ENCODE results near the gene CTSC. TPM values are rescaled to one million over a fixed set of nuclear protein-coding genes. Genes with fewer than 3 reads are reported as not detected.
"Not testable (repeated sequence)": the region's sequence is repeated elsewhere in the genome, so short reads cannot be mapped to it uniquely, and the experiment has no call there.

Gene CTSC
- total RNA-seq, 1 experiment from 2014 or later = 0.06 TPM

GRCh38 chr11:88353386-88353785 lies 15.8 kb upstream of the CTSC start:
- DNase-seq (ENCODE audit: low read depth) = no peak

- DNase-seq (ENCODE audit: low read depth) = no peak
These were observed 14.6 kb upstream of the CTSC start for GRCh38 chr11:88352139-88352538.

DNA sequence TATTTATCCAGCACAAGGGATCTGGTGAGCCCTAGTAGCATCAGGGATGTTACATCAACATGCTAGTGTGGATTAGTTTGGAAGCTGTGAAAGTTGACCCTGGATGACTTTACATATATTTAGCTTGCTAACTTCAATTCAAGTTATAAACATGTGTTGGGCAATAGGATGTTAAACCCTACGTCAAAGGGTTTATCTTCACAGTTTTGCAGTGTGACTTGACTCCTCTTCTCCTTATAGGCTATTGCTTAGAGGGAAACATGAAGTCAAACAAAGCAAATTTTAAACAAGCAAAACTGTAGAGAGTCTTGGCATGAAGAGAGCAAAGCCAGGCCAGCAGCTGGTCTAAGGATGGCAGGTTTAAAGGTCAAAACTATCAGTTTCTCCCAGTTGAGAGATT lies 11.3 kb upstream of the CTSC start:
- DNase-seq (ENCODE audit: low read depth) = no peak

GRCh38 chr11:88345949-88346348 lies 8.4 kb upstream of the CTSC start:
- DNase-seq (ENCODE audit: low read depth) = no peak

DNA sequence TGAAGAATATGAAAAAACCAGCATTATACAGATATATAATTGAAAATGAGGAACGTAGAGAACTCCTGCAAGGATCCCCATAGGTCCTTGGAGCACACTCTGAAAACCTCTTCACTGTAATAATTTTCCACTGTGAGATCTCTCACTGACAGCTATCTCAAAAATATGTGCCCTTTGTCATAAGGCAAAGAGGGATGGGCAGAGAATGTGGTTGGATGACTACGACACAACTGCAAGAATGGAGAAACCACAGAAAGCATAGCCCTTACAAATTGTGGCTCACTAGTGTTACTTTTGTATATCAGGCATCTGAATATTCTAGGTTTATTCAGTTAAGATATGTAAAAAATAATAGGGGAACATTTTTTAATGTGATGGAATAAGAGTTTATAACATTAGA lies 7.9 kb upstream of the CTSC start:
- peak; percentile 46 for DNase-seq (ENCODE audit: low read depth)

DNA sequence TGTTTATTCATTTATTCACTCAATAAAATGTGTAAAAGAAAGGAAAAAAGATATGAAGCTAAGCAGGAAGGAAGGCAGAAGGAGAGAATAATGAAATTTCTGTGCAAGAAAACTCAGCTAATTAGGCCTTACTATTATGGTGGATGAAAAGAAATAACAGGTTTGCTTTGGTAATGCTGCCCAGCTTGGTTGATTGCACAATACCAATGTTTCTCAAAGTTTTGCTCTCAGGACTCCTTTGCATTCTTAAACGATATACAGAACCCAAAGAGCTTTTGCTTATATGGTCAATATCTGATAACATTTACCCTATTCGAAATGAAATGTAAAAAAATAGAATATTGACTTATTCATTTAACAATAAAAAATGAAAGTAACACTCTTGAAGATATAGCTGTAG lies 7.3 kb upstream of the CTSC start:
- no peak for DNase-seq (ENCODE audit: low read depth)

GRCh38 chr11:88341522-88342251 lies 4.2 kb upstream of the CTSC start:
- DNase-seq (ENCODE audit: low read depth) = no peak

DNA sequence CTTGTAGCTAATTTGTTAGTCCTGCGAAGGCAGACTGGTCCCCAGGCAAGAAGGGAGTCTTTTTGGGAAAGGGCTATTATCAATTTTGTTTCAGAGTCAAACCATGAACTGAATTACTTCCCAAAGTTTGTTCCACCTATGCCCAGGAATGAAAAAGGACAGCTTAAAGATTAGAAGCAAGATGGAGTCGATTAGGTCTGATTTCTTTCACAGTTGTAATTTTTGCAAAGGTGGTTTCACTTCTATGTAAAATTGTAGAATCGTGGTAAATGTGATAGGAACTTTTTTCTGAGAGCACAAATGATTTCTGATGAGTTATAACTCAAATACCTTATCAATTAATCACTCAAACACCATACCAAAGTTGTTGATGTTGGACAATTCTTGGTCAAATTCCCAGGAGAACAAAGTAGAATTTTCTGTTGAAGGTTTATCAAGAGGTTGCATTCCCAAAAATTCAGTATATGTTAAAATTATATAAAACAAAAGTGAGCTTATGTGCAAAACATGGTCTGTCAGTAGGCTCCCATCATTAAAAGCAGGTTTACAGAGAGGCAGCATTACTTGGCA lies 2.9 kb upstream of the CTSC start:
- no peak for DNase-seq (ENCODE audit: low read depth)

- no peak for DNase-seq (ENCODE audit: low read depth)
These were observed 592 bp upstream of the CTSC start for GRCh38 chr11:88337987-88338668.

- no peak for DNase-seq (ENCODE audit: low read depth)
These were observed 2.3 kb downstream of the CTSC start for GRCh38 chr11:88335284-88335683.

DNA sequence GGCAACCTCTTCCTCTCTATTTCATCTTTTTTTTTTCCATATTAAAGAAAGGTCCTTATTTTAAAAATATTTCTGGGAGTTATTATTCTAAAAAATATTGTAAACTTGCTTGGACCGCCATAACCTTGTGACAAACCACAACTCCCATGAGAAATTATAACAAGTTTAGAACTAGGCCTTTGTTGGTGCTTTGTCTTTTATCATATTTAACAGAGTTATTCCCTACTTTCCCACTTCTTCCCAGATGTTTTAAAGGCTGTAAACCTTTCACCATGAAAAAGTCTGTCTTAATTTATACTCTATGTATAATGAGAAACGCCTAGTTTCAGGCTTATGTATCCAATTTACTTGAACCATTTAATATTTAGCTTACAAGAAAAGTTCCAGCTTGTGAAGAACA lies 3.7 kb downstream of the CTSC start:
- DNase-seq (ENCODE audit: low read depth) = no peak

DNA sequence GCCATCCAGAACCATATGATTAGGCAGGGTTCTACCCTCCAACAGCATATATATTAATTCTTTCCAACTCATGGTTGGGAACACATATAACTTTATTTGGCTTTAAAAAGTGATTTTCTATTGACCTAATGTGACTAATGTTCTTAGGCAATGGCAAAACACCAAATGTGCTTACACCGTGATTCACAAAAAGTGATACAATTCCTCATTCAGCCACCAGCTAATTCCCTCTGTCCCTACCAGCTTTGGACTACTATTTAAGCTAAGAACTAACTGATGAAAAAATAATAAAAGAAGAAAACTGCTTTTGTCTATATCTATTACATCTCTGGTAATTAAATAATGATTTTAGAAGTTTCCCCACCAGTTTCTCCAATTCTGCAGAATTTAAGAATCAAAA lies 4.7 kb downstream of the CTSC start:
- DNase-seq (ENCODE audit: low read depth) = no peak

DNA sequence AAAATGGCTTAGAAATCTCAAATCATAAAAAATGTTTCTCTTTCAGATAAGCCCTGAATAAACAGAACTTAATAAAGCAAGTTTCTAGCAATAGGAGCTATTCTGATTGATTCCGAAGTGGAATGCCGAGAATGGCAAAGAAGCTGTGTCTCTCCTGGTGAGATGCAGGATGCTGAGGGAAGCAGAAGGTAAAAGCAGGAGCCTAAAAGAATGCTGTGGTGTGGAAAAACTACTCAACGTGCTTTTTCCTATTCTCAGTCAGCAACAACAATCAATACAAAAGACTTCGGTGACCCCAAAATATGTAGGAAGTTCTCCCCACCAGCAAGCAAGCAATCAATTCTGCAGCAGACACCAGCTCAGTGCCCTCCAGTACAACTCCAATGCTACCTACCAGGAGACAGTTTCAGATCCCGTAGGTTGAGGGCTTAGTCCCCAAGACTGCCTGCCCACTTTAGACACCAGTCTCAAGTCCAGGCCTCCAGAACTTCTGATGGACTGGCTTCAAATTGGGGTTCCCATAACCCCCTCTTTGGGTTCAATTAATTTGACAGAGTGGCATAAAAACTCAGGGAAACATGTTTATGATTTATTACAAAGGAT lies 6.6 kb downstream of the CTSC start:
- DNase-seq (ENCODE audit: low read depth) = no peak

GRCh38 chr11:88329563-88330250 lies 7.8 kb downstream of the CTSC start:
- DNase-seq (ENCODE audit: low read depth) = no peak

DNA sequence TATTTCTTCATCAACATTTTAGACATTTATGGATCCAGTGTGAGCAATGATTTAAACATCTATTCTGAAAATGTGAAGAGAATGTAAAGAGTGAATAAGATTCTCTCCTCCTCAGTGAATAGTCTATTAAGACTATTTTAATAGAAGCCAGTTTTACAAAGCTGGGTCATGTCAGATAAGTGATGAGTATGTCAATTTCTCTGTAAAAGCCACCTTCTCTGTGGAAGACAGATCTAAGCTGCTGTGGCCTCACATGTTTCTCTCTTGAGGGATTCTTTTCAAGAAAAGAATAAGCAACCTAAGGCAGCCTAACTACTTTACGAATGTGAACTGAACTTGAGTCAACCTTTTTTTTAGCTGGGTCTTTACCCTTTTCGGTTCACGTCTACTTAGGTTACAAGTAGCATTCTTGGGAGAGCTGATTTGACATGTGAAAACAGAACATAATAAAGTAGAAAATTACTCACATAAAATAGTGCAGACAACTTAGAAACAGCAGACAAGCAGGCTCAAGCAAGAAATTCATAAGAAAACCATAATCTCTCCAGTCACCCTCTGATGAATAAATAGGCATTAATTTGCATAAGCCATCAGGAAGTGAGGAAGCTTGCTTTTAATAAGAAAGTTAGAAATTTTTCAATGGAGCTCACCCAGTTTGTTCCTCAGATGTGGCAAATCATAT lies 9.9 kb downstream of the CTSC start:
- no peak for DNase-seq (ENCODE audit: low read depth)

GRCh38 chr11:88327061-88327460 lies 10.5 kb downstream of the CTSC start:
- no peak for DNase-seq (ENCODE audit: low read depth)

GRCh38 chr11:88326099-88326498 lies 11.4 kb downstream of the CTSC start:
- no peak for DNase-seq (ENCODE audit: low read depth)

DNA sequence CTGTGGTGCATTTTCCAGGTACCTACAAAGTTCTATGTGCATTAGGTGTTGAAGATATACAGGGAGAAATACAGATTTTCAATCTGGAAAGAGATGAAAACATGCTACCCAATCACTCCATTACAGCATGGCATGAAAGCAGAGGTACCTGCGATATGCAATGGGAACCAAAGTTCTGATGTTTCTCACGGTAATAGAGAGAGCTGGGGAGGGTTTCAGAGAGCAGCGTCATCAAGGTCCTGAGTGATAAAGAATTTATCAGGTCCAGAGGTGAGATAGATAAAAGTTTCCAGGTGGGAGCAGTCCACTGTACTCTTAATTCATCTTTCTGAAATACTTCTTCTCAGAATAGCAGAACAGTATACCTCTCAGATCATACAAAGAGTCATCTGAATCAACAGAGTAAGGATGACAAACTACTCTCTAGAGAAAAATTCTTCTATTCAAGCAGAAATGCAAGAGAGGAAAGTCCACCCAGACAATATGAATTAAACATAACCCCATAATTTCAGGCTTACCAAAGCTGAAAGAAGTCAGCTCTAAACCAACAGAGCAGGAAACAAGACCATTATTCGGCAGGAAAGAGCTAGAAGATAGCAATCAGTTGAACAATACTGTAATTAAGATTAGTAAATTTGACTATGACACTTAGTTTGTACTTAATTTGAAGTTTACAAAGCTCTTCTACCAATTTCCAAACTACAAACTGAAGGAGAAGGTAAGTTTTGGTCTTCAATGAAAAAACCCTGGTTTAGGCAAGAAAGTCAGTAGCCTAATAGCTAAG lies 12.8 kb downstream of the CTSC start:
- no peak for DNase-seq (ENCODE audit: low read depth)

- not testable (repeated sequence) for DNase-seq (ENCODE audit: low read depth)
These were observed 14.7 kb downstream of the CTSC start for GRCh38 chr11:88322881-88323280.

DNA sequence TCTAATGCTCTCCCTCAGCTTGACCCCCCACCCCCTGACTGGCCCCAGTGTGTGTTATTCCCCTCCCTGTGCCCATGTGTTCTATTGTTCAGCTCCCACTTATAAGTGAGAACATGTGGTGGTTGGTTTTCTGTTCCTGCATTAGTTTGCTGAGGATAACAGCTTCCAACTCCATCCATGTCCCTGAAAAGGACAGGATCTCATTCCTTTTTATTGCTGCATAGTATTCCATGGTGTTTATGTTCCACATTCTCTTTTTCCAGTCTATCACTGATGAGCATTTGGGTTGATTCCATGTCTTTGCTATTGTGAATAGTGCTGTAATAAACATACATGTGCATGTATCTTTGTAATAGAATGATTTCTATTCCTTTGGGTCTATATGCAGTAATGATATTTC lies 16.1 kb downstream of the CTSC start:
- not testable (repeated sequence) for DNase-seq (ENCODE audit: low read depth)
